Keratinocyte (primary cell): ENCODE measurements around the gene PPM1J.

Experiments used
- CTCF ChIP-seq, 3 experiments: IDR thresholded peaks in 1 of 3; conservative IDR thresholded peaks in 1 of 3; optimal IDR thresholded peaks in 1 of 3; 2 replicates in 2 of 3; 3 replicates in 1 of 3; pipeline versions ENCODE3 to v1.5.1; 2011; ENCODE audit warnings: low read length in 3 of 3, mild to moderate bottlenecking in 3 of 3, moderate library complexity in 2 of 3, control low read depth in 1 of 3, inconsistent platforms in 1 of 3; ENCODE audit not compliant: insufficient read depth in 2 of 3; ENCODE audit errors: extremely low read depth in 1 of 3
- EZH2 ChIP-seq: IDR thresholded peaks from one replicate; pipeline ENCODE4 v1.6.1; 2012; ENCODE audit warnings: inconsistent platforms, mild to moderate bottlenecking, low read length, moderate library complexity

GRCh38 chr1:112710586-112710985 is 4.5 kb downstream of the PPM1J start:
- no peak for TF ChIP-seq CTCF (optimal IDR thresholded peaks at IDR 0.05 in 1 of 3, IDR thresholded peaks at IDR 0.05 in 1 of 3, conservative IDR thresholded peaks at IDR 0.05 in 1 of 3; ENCODE audit: extremely low read depth in 1 of 3, insufficient read depth in 2 of 3, low read length in 3 of 3)
- no peak for TF ChIP-seq EZH2
